NCI-H748 treated with DMSO at 0.1 percent for 48 hours (cell line): ENCODE results near the gene PROX2.
A peak's percentile ranks its signal among the peaks of the same experiment; 100 is the strongest.

ENCODE experiments used
- DNase-seq: peaks from one replicate; lab custom pipeline; 2025; lab: John Stamatoyannopoulos, UW

Gene PROX2

GRCh38 chr14:74875941-74876913 lies at the start of gene PROX2:
Gene PROX2, minus strand, starts transcription at chr14:74876145. Its CDS starts 12,311 bp downstream, at chr14:74863834.
- no peak for DNase-seq

DNA sequence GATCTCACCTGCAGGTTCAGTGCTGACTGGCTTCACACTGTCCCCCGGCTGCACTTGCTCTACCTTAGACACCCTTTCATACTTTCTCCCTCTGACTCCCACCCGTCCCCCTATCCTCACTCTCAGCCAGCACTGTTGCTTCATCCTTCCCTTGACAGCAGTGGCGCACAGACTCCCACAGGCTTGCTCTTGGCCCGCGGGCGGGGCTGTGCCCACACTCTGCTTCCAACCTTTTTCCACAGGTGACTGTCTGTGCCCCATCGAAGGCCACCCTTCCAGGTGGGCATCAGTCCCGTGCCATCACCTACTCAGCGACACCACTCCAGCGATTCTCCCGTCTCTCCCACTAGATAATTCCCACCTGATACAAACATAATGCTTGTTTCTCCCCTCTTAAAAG lies 48.1 kb upstream of the PROX2 start:
- DNase-seq: no peak

GRCh38 chr14:74922752-74923401 lies 46.9 kb upstream of the PROX2 start, which contains the start of gene RPS6KL1:
Gene RPS6KL1, minus strand, starts transcription at chr14:74923260. Its CDS starts 1,719 bp downstream, at chr14:74921541.
- DNase-seq: peak; percentile 80

- no peak for DNase-seq
Measured at GRCh38 chr14:74921987-74922751, 46.2 kb upstream of the PROX2 start.

DNA sequence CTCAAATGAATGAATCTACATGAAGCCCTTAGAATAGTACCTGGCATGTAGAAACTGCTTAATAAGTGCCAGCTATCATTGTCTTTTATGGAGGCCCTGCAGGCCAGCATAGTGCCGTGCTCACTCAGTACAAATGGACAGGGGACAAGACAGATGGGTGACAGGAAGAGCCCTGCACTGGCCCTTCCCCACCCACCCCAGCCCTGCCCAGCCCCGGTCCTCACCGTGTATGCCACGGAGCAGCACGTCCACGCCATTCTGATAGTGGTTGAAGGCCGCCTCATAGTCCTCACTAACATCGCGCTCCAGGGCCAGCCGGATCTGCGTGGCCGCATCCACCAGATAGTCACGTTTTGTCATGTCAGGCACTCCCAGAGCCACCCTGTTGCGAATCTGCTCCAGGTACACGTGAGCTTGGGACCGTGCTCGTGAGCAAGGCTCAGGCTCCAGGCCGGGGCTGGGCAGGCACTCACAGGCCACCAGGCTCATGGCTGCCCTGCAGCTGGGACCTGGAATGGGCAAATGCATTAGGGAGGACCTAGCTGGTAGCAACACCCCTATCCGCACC lies 45.2 kb upstream of the PROX2 start:
- DNase-seq: no peak

DNA sequence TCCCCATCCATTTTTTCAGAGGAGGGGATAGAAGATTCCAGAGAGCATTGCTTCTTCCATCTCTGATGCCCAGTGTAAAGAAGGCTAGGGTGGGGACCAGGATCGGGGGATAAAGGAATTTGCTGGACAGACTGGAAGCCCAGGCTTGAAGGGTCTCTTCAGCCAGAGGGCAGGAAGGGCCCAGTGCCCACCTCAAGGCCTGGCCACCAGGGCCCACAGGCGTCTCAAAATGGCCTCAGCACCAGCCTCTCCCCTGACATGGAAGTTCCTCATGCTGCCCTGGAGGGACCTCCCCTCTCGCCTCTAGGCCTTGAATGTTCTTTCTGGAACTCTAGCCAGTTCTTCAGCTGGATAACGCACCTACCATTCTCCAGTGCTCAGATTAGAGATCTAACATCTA lies 44.3 kb upstream of the PROX2 start:
- no peak for DNase-seq

DNA sequence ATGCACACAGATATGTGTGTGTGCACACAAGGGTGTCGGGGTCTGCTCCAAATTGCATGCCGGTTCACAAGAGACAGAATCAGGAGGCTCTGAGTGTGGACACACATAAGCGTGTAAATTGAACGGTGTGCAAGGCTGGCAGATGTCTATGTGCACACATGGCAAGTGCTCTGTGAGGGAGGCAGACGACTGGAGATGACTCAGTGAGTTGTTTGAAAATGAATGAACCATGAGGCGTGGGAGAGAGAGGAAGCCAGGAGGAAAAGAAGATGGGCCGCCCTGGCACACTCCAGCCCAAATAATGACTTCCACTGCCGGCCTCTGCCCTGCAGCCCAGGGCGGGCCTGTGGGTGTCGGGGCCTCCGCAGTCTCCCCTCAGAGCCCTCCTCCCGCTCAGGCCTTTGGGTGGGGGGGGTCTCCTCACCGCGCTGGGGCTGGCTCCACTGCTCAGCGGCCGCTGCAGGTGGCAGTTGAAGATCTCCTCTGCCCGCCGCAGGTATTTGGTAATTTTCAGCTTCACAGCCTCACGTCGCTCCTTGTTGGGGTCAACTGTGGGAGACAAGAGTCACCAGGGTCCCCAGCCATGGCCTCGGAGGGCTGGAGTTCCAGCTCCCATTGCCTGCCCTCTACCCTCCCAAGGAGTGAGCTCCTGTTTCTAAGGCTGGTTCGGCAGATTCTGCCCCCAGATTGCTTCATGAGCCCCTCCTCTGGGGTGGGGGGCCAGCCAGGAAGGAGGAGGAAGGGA lies 43.6 kb upstream of the PROX2 start:
- no peak for DNase-seq

DNA sequence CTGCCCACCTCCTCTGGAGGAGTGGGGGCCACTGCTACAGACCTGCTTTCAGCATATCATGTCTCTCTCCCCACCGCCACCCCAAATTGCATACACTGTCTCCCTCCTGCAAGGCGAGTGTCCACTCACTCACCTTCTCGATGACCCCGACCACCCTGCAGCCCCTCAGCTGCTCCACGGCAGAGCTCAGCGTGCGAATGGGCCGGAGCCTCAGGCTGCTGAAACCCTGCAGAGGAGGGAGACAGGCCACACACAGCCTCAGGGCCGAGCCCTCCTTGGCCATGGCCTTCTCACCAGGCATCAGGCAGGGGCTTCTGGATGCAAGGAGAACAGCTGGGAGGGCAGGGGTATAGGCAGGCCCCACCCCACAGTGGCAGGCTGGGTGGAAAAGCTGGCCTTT lies 42.4 kb upstream of the PROX2 start:
- DNase-seq: no peak

- no peak for DNase-seq
Measured at GRCh38 chr14:74917646-74918081, 41.7 kb upstream of the PROX2 start.

DNA sequence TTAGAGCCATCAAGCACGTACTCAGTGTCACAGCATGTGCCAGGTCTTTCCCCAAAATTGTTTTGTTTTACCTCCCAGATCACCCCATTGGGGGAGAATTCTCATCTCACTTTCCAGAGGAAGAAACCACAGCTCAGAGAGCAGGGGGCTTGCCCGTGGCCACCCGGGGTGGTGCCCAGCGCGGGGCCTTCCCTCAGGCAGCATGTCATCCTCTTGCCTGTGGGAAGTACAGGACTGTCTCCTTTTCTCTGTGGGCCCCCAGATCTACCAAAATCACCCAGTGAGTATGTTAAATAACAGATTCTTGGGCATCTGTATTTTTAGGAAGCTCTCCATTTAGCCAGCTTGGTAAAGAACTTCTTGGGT lies 41.2 kb upstream of the PROX2 start:
- no peak for DNase-seq

DNA sequence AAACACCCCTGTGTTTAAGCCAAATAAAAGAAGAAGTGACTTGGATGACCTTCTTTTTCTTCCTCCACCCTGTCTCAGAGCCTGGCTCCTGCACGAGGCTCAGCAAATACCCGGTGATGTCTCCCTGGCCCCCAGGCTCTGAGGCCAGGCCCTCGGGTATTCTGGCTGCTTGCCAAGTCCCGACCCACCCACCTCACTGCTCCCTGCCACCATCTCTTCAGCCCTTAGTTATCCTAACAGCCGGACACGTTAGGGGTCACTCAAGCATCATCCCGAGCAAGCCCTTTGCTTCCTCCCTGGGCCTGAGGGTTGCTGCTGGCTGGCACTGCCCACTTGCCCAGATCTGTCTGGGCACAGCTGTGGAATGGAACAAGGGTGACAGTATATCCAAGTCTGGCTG lies 39.9 kb upstream of the PROX2 start:
- DNase-seq: no peak

DNA sequence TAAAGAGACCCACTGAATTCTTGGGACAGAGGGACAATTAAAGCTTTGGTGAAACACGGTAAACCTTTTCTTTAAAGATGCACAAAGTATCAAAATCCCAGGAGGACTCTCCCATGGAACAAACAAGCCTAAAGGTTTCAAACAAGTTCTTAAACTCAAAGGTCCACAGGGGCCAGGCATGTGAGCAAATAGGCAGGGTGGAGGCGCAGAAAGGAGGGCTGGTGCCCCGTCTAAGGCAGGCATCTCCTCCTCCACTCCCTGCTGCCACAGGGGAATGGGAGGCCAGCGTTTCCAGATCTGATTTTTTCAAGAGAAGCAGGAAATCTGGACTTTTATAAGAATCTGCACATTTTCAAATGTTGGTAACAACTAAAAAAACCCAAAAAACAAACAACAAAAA lies 39.5 kb upstream of the PROX2 start:
- no peak for DNase-seq

DNA sequence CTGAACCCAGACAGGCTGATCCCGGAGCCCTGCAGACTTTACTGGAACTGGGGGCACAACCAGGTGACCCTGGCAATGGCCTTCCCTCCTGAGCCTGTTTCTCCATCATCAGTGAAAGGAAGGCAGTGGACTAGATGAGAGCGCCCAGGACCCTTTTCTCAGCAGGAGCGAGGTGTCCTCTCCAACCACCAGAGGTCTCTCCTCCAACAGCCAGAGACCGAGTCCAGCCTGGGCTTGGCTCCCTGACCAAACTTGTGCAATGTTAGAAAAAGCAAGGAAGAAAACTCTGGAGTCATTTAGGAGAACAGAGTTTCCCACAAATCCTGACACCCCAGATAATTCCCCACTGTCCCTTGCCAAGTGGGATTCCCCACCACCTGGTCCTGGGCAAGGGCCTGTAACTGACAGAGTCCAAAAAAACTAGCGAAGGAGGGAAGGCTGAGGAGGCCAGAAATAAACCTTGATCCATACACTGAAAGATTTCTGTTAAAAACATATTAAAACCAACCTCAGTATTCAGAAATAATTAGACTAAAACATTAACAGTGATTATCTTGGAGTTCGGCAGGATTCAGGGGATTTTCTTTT lies 38.1 kb upstream of the PROX2 start:
- peak; percentile 8 for DNase-seq

DNA sequence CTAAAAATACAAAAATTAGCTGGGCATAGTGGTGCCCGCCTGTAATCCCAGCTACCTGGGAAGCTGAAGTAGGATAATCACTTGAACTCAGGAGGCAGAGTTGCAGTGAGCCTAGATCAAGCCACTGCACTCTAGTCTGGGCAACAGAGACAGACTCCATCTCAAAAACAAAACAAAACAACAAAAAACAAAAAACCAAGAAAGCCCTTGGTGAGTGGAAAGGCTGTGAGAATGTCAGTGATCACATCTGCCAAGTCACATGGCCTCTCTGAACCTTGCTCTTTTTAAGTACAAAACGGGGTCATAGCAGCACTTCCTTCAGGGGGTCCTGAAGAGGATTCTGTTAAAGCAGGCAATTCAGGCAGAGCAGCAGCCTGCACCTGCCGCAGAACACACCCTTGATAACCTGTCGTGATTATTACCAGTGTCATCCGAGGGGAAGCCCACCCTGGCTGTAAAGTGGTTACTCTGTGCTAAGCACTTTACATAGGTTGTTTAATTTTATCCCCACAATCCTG lies 37.5 kb upstream of the PROX2 start:
- DNase-seq: no peak

DNA sequence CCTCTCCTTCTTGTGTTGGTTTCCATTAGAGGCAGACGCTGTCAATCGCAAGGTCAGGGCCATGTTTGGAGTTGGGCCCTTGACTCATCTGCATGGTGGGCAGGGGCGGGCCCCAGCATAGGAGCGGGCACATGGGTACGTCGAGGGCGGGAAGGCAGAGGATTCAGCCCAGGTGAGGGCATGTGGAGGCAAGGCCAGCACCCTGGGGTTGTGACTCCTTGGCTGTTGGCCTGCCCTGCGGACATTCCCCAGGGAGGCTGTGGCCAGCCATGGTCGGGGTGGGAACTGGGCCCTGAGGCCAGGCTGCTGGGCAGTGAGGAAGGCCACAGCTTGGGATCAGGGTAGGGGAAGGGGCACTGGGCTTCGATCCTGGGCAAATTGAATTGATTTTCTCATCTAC lies 36.9 kb upstream of the PROX2 start:
- DNase-seq: no peak

- no peak for DNase-seq
Measured at GRCh38 chr14:74912111-74912510, 36.2 kb upstream of the PROX2 start.

GRCh38 chr14:74911704-74912103 lies 35.8 kb upstream of the PROX2 start:
- DNase-seq: no peak

- DNase-seq: no peak
Measured at GRCh38 chr14:74911221-74911620, 35.3 kb upstream of the PROX2 start.

DNA sequence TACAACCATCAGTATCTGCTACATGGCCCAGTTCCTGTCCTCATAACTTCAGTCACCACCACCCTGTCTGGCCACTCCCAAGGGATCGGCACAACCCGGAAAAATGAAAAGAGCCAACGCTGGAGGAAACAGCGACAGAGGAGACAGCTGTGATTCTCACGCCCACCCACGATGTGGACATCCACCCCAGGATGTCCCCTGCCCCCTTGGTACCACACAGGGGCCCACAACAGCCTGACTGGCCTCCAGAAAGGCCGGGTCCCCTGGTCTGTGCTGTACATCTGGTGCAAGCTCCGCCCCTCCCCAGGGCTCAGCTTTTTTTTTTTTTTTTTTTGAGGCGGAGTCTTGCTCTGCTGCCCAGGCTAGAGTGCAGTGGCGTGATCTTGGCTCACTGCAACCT lies 34.6 kb upstream of the PROX2 start:
- DNase-seq: no peak

DNA sequence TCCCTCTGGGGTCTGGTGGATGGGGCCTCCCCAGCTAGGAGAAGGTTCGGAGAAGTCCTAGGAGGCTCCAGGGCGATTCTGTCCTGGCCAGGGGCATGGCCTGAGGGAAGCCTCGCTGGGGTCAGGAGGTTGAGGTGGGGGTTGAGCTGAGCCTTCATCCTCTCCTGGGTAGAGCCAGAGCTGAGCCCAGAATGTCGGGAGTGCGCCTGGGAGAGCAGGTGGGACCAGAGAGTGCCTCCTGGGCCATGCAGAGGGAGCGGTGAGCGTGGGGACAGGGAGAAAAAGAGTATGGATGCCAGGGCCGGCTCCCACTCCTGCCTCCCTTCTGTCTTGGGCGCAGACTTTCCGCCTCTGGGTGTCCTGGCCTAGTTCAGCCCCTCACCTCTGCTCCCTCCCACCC lies 34.0 kb upstream of the PROX2 start:
- no peak for DNase-seq

GRCh38 chr14:74909501-74909900 lies 33.6 kb upstream of the PROX2 start:
- no peak for DNase-seq
